HL-60/S4 treated with retinoic acid at 250 ng/mL for 4 days and 3 days (cell line): ENCODE measurements around the gene RLN3.

ENCODE experiments used
- in situ Hi-C: fragments of 300-500 bp; cut with MboI; formaldehyde crosslinking; loops from 2 replicates; pipeline ENCODE4 v1.7.0; 2022; ENCODE audit warnings: low sequenced_read_pairs

RLN3 gene, protein sequence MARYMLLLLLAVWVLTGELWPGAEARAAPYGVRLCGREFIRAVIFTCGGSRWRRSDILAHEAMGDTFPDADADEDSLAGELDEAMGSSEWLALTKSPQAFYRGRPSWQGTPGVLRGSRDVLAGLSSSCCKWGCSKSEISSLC

DNA sequence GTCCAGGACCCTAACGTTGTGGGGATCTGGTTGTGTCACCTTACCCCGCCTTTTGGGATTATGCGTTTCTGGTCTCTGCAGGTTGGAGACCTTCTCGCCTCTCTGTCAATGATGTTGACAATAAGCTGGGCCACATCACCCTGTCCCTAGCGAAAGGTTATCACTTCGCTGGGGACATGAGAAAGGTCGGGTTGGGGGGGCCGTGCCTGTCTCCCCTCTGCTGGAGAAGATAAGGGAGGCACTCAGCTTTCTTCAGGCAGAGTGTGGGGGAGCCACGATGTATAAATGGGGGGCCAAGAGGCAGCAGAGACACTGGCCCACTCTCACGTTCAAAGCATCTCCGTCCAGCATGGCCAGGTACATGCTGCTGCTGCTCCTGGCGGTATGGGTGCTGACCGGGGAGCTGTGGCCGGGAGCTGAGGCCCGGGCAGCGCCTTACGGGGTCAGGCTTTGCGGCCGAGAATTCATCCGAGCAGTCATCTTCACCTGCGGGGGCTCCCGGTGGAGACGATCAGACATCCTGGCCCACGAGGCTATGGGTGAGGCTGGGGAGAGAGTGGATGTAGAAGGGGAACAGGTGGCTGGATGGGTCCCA lies at the start of gene RLN3:
TSS of gene RLN3 (plus strand) at position 293 of the 595 bp plus-strand sequence. CDS start at position 350, 57 bp downstream.
- in situ Hi-C loops: no loop called here

- in situ Hi-C loops: no loop called here
These were observed 49.4 kb upstream of the RLN3 start for GRCh38 chr19:13978351-13979243.

DNA sequence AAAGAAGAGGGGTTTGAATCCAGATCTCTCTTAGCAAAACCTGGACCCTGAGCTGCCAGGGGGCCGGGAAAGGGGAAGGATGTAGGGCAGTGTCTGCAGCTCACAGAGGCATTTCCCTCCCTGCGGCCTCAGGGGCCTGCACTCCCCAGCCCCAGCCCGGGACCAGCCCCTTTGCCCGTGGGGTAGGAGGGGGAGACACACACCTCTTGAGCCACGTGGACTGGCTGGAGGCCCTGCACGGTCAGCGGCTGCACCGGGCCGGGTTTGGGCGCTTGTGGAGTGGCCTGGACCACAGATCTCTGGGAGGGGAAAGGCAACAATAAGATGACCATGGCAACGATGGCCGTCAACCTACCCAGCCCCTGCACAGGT lies 48.7 kb upstream of the RLN3 start:
- in situ Hi-C loops: no loop called here

- in situ Hi-C loops: no loop called here
These were observed 48.3 kb upstream of the RLN3 start for GRCh38 chr19:13979686-13980085.

DNA sequence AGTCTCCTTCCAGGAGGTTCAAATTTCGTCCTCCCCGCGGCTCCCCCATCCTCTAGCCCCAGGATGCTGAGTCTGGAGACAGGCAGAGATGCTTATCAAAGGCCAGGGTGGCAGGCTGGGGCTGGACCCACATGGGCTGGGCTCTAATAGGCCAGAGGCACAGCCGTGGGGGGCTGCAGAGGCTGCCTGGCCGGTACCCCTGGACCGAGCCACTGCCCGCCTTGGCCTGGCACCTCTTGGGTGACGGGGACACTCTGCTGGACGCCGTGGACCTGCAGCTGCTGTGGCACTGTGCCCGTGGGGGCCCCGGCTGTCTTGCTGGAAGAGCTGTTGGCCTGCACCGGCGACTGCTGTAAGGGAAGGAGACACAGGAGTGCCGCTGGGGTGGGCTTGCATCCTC lies 47.6 kb upstream of the RLN3 start:
- in situ Hi-C loops: no loop called here

GRCh38 chr19:13981021-13981420 lies 46.9 kb upstream of the RLN3 start:
- in situ Hi-C loops: no loop called here

- in situ Hi-C loops: no loop called here
These were observed 46.5 kb upstream of the RLN3 start for GRCh38 chr19:13981467-13981866.

- in situ Hi-C loops: no loop called here
These were observed 45.9 kb upstream of the RLN3 start for GRCh38 chr19:13981988-13982501.

DNA sequence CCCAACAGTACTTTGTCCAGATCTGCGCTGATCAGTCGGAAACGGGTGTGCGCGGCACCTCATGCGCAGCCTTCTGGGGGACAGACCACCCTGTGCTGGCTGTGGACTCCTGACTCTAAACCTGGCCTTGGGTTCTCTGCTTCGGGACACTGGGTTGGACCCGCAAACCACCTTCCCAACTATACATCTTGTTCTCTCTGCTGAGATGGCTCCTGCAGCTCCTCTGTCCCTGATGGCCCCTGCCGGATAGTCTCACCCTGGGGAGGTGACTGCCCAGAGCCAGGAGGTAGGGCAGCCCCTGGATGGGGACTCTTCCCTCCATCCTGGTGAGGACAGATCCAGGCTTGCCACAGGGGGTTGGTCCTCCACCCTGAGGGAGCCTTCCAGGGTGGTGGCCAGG lies 45.2 kb upstream of the RLN3 start:
- in situ Hi-C loops: no loop called here

GRCh38 chr19:13983213-13983889 lies 44.6 kb upstream of the RLN3 start:
- in situ Hi-C loops: no loop called here

GRCh38 chr19:13984186-13984585 lies 43.8 kb upstream of the RLN3 start:
- in situ Hi-C loops: no loop called here

GRCh38 chr19:13984875-13985741 lies 42.8 kb upstream of the RLN3 start:
- in situ Hi-C loops: no loop called here

GRCh38 chr19:13985771-13986347 lies 42.1 kb upstream of the RLN3 start:
- in situ Hi-C loops: no loop called here

DNA sequence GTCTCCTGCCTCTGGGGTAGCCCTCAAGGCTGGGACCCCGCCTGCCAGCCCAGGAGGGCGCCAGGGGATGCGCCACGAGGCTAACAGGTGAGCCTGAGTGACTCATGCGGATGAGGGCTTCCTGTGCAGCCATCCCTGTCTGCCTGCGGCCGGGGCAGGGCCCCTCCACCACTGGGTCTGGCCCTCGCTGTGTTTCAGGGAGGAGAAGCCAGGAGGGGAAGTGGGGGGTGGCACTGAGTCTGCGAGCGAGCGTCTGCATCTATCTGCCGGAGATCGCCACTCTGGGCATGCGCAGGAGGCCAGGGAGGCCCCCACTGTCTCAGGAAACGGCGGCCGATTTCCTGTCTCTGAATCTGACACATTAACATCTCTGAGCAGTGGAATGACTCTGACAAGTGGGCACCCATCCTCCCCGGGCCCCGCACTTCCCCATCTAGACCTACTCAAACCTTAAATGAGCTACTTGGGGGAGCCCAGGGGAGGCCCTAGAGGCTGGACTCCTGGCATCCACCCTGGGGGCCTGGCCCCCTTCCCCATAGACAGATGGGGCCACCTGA lies 41.5 kb upstream of the RLN3 start:
- in situ Hi-C loops: no loop called here

DNA sequence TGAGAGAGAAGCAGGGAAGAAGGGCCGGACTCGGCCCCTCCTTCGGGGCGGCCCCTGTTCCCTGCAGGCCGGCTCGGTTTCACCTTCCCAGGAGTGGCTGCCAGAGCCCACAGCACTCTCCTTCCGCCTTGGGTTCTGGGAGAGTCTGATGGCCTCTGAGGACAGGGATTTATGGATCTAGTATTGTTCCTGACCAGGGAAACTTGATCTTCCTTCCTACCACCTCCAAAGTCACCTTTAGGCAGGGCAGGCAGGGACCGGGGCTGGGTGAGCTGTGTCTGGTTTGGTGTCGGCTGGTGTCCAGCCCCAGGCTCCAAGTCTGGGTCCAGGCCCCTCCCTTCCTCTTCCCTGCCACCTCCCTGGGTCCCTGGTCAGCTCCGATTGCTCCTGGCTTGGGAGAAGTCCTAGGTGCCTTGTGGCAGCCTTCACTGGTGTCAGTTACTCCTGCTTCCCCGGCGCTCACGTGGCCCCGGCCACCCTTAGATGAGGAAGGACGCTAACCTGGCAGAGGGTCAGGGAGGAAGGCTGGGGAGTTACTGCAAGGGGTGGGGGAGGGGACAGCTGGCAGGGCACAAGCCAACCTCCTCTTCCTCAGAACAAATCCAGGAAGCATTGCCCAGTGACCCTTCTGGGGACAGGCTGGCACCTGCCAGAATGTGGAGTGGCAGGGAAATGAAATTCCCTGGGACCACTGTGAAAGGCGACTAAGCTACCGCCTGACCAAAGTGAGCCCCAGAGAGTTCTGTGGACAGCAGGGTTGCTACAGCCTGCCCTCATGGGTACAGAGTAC lies 40.7 kb upstream of the RLN3 start:
- in situ Hi-C loops: no loop called here

DNA sequence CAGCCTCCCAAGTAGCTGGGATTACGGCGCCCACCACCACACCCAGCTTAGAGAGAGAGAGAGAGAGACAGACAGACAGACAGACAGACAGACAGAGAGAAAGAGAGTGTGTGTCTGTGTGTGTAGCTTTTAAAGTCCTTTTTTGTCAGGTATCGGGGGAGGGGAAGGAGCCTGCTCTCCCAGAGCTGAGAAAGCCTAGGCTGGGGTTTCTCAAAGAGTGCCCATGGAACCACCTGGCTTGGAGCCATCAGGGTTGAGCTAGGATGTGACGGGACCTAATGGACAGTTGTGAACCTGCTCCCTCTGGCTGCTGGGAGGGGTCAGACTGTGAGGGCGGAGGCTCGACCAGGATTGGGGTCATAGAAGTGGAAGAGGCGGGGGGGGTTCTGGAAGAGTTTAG lies 38.5 kb upstream of the RLN3 start:
- in situ Hi-C loops: no loop called here

DNA sequence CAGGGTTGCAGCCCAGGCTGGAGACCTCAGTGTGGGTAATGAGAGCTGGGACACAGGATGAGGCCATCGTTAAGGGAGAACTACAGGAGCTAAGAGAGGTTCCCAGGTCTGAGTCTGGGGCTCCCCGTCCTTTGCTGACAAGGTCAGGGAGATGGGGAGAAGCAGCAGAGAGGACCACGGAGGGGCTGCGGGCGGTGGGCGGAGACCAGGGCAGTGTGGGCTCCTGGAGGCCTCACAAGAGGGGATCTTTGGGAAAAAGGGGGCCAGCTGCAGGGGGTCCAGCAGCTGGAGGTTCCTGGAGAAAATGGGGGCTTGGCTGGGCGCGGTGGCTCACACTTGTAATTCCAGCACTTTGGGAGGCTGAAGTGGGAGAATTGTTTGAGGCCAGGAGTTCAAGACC lies 37.9 kb upstream of the RLN3 start:
- in situ Hi-C loops: no loop called here

DNA sequence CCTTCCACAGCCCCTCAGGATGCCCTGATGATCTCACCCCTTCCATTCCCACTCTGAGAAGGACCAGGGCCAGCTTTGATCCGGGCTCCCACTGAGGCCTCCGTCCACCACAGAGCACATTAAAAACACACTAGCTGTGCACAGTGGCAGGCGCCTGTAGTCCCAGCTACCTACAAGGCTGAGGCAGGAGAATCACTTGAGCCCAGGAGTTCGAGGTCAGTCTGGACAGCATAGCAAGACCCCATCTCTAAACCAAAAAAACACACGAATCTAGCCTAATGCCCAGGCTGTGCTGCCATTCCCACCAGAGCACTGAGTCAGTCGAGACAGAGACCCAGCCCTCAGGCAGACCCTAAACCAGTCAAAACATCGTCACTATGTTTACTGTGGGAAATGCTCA lies 35.9 kb upstream of the RLN3 start:
- in situ Hi-C loops: no loop called here
